ENCODE measurements around the gene EDA.
"Not testable (repeated sequence)": the region's sequence is repeated elsewhere in the genome, so short reads cannot be mapped to it uniquely, and the experiment has no call there.

Gene EDA

GRCh38 chrX:69961365-69962072 lies 345.6 kb downstream of the EDA start:
- DNase-seq, result no peak

GRCh38 chrX:69968950-69969349 lies 353.0 kb downstream of the EDA start:
- no peak for DNase-seq

- no peak for DNase-seq
Observed at GRCh38 chrX:69969460-69969859, 353.5 kb downstream of the EDA start.

GRCh38 chrX:69987691-69988090 lies 371.8 kb downstream of the EDA start:
- DNase-seq, result no peak

GRCh38 chrX:69988955-69989394 lies 373.1 kb downstream of the EDA start:
- DNase-seq, result no peak

GRCh38 chrX:69991685-69992084 lies 375.8 kb downstream of the EDA start:
- DNase-seq, result no peak

- DNase-seq, result no peak
Observed at GRCh38 chrX:69993494-69993893, 377.6 kb downstream of the EDA start.

- no peak for DNase-seq
Observed at GRCh38 chrX:69995362-69996112, 379.6 kb downstream of the EDA start.

GRCh38 chrX:69996113-69996468 lies 380.2 kb downstream of the EDA start:
- no peak for DNase-seq

- not testable (repeated sequence) for DNase-seq
Observed at GRCh38 chrX:69998299-69998698, 382.4 kb downstream of the EDA start.

GRCh38 chrX:70001269-70001668 lies 385.4 kb downstream of the EDA start:
- DNase-seq, result no peak

GRCh38 chrX:70001708-70002341 lies 385.9 kb downstream of the EDA start:
- no peak for DNase-seq

GRCh38 chrX:70007946-70008345 lies 392.0 kb downstream of the EDA start:
- no peak for DNase-seq

GRCh38 chrX:70009049-70009448 lies 393.1 kb downstream of the EDA start:
- no peak for DNase-seq

- no peak for DNase-seq
Observed at GRCh38 chrX:70009970-70010369, 394.1 kb downstream of the EDA start.

- DNase-seq, result no peak
Observed at GRCh38 chrX:70012756-70013155, 396.8 kb downstream of the EDA start.

- DNase-seq, result no peak
Observed at GRCh38 chrX:70013466-70014381, 397.8 kb downstream of the EDA start.

GRCh38 chrX:70016513-70016912 lies 400.6 kb downstream of the EDA start:
- no peak for DNase-seq

GRCh38 chrX:70022616-70023015 lies 406.7 kb downstream of the EDA start:
- DNase-seq, result no peak

- DNase-seq, result no peak
Observed at GRCh38 chrX:70025464-70025863, 409.6 kb downstream of the EDA start.

GRCh38 chrX:70026112-70026850 lies 410.4 kb downstream of the EDA start:
- no peak for DNase-seq

GRCh38 chrX:70026851-70027200 lies 410.9 kb downstream of the EDA start:
- DNase-seq, result no peak
